Kidney (tissue), 22 donors: Measurements from ENCODE around the gene DDX25. TPM values are rescaled to one million over a fixed set of nuclear protein-coding genes. Genes with fewer than 3 reads are reported as not detected.
"Not testable (repeated sequence)": the region's sequence is repeated elsewhere in the genome, so short reads cannot be mapped to it uniquely, and the experiment has no call there.

Source experiments
- DNase-seq, 5 donors: peaks; one replicate each; pipeline ENCODE4 v3.0.0-alpha.2; 2013 to 2020
- FAIRE-seq: peaks from 2 replicates; lab custom pipeline; 2012; peaks lifted over from hg19 to GRCh38; lab: Jason Lieb, UNC
- H3K27ac ChIP-seq, 2 donors: one replicate each; pipeline ENCODE4 v1.7.0; 2013; ENCODE audit warnings: low read depth in 2 of 2, low read length in 2 of 2, inconsistent platforms in 1 of 2
- H3K27me3 ChIP-seq: one replicate; pipeline ENCODE4 v1.7.1; 2013; ENCODE audit warnings: low read length, inconsistent platforms; ENCODE audit not compliant: control insufficient read depth, insufficient read depth
- H3K36me3 ChIP-seq, 3 donors: one replicate each; pipeline versions ENCODE4 v1.7.0 to v1.7.1; 2013; ENCODE audit warnings: low read length in 3 of 3, control low read depth in 1 of 3, inconsistent platforms in 1 of 3; ENCODE audit not compliant: insufficient read depth in 3 of 3, control insufficient read depth in 2 of 3
- H3K4me1 ChIP-seq, 3 donors: one replicate each; pipeline versions ENCODE4 v1.7.0 to v1.7.1; 2013; ENCODE audit warnings: low read length in 3 of 3, inconsistent platforms in 1 of 3, low read depth in 1 of 3; ENCODE audit not compliant: control insufficient read depth in 2 of 3, insufficient read depth in 2 of 3
- H3K4me3 ChIP-seq, 3 donors: one replicate each; pipeline versions ENCODE4 v1.7.0 to v1.8.1; 2013; ENCODE audit warnings: low read length in 3 of 3, control low read depth in 1 of 3, inconsistent platforms in 1 of 3
- H3K9ac ChIP-seq, 3 donors: one replicate each; pipeline versions ENCODE4 v1.7.0 to v1.7.1; 2013; ENCODE audit warnings: low read length in 3 of 3, control low read depth in 1 of 3, inconsistent platforms in 1 of 3
- H3K9me3 ChIP-seq, 3 donors: one replicate each; pipeline versions ENCODE4 v1.7.0 to v1.7.1; 2013; ENCODE audit warnings: low read length in 3 of 3, control low read depth in 1 of 3, inconsistent platforms in 1 of 3; ENCODE audit not compliant: control insufficient read depth in 2 of 3, insufficient read depth in 1 of 3
- CTCF ChIP-seq: IDR thresholded peaks from 3 replicates; pipeline ENCODE4 v1.5.1; 2012; ENCODE audit warnings: mild to moderate bottlenecking, moderate library complexity, borderline replicate concordance; ENCODE audit not compliant: insufficient read depth; ENCODE audit errors: extremely low read depth
- intact Hi-C: fragments of 100-400 bp; cut with DNase I; formaldehyde crosslinking; loops from one replicate; pipeline ENCODE4 v1.11.1; 2022
- long read RNA-seq, 10 donors: library from polyadenylated mRNA in 1 of 10; unstranded in 1 of 10; transcript quantifications; one replicate each; pipeline ENCODE4 v2.0.0 and lab custom pipeline, GENCODE V29; 2021 to 2026
- polyA plus RNA-seq: library from polyadenylated mRNA; stranded (reverse); fragments of 350-450 nt; fragmentation: Illumina TruSeq; extraction: RNeasy Lipid Tissue Mini Kit (QIAGEN cat#74804); gene quantifications from one replicate; pipeline ENCODE4 v1.2.3, GENCODE V29; 2014; ENCODE audit warnings: low read depth, low replicate concordance; ENCODE audit not compliant: insufficient read depth
- total RNA-seq: library from RNA; stranded (reverse); fragmentation: NEBNext Ultra II Directional; extraction: Animal tissue kit (Norgen Biotek cat#: 25700); gene quantifications from one replicate; pipeline ENCODE4 v1.2.1, GENCODE V29; 2021
- donor health status: control.
- donor health status: control.
- donor health status: control.
- donor health status: control.
- donor health status: control.
- donor health status: DM: yes; HTN: yes; CAD: no.
- donor health status: Normal renal cell carcinoma (clear cell type).

Gene DDX25
- total RNA-seq = 1.1 TPM
- polyA plus RNA-seq = 3.8 TPM
- long read RNA-seq, donor 1 = 0 reads
- long read RNA-seq, donor 2, full-length matches to known transcripts = 1 of 1 reads
- long read RNA-seq, donor 2, partial matches to known transcripts = 0 of 1 reads
- long read RNA-seq, donor 2, other reads (novel, unspliced or antisense) = 0 of 1 reads
- long read RNA-seq, donor 3, partial matches to known transcripts = 0 of 1 reads
- long read RNA-seq, donor 3, other reads (novel, unspliced or antisense) = 0 of 1 reads
- long read RNA-seq, donor 4, full-length matches to known transcripts = 1 of 1 reads
- long read RNA-seq, donor 4, partial matches to known transcripts = 0 of 1 reads
- long read RNA-seq, donor 4, other reads (novel, unspliced or antisense) = 0 of 1 reads
- long read RNA-seq, donor 5 = 0 reads
- long read RNA-seq, donor 6 = 0 reads
- long read RNA-seq, donor 7 = 0 reads
- long read RNA-seq, donor 8 = 0 reads
- long read RNA-seq, donor 9, full-length matches to known transcripts = 1 of 1 reads
- long read RNA-seq, donor 9, partial matches to known transcripts = 0 of 1 reads
- long read RNA-seq, donor 9, other reads (novel, unspliced or antisense) = 0 of 1 reads
- long read RNA-seq, donor 10 = 0 reads

GRCh38 chr11:125903711-125904659, at the start of gene DDX25:
Gene DDX25, plus strand, starts transcription at chr11:125904508. Its CDS starts 10 bp downstream, at chr11:125904518.
- intact Hi-C loops = no loop called here
- H3K9me3 ChIP-seq = no peaks in the 10 kb centered on the region
- peak within 1 kb of the TSS in 2 of 3 donors; percentile 53 to 99 for H3K9ac ChIP-seq
- peaks cover 2 to 6% (median 4%) of the 10 kb centered on the region in 3 donors for H3K4me1 ChIP-seq
- H3K36me3 ChIP-seq = no peaks in the 10 kb centered on the region
- no peak within 1 kb of the TSS for H3K27ac ChIP-seq
- FAIRE-seq (no peak), DNase-seq (peak in 4 of 5 donors; percentile 63 to 88 (median 78))
- H3K4me3 ChIP-seq = peak within 1 kb of the TSS; percentile 94 to 100 (median 98)
- no peaks in the 10 kb centered on the region for H3K27me3 ChIP-seq
- TF ChIP-seq CTCF = no peak

GRCh38 chr11:125857670-125858069, 46.6 kb upstream of the DDX25 start:
- not testable (repeated sequence) for DNase-seq, FAIRE-seq, H3K9me3 ChIP-seq

GRCh38 chr11:125862786-125863185, 41.5 kb upstream of the DDX25 start:
- intact Hi-C loops = not testable (repeated sequence)

More at GRCh38 chr11:125857670-125858069, 46.6 kb upstream of the DDX25 start:
- H3K9ac ChIP-seq, H3K27ac ChIP-seq, H3K4me3 ChIP-seq, H3K27me3 ChIP-seq, intact Hi-C loops, H3K4me1 ChIP-seq, H3K36me3 ChIP-seq: not testable (repeated sequence)

GRCh38 chr11:125865354-125865753, 39.0 kb upstream of the DDX25 start:
- intact Hi-C loops, H3K36me3 ChIP-seq, DNase-seq, H3K9me3 ChIP-seq, H3K4me3 ChIP-seq, FAIRE-seq, H3K27me3 ChIP-seq, H3K4me1 ChIP-seq, H3K9ac ChIP-seq, H3K27ac ChIP-seq: not testable (repeated sequence)

More at GRCh38 chr11:125862786-125863185, 41.5 kb upstream of the DDX25 start:
- not testable (repeated sequence) for H3K4me1 ChIP-seq, H3K9ac ChIP-seq, H3K36me3 ChIP-seq, H3K9me3 ChIP-seq, H3K4me3 ChIP-seq, DNase-seq, H3K27me3 ChIP-seq, FAIRE-seq, H3K27ac ChIP-seq
